Stimulated activated CD4-positive, alpha-beta T cell treated with anti-CD3 and anti-CD28 coated beads, Interleukin-4, amount 100 ng/mL, for 4 hours (primary cell): Measurements from ENCODE around the gene ARFGEF3.

Source experiments
- DNase-seq, 2 experiments: peaks; one replicate each; pipeline ENCODE4 v3.0.0-alpha.2; 2020

Gene ARFGEF3

GRCh38 chr6:138162111-138162954 lies 594 bp downstream of the ARFGEF3 start:
- peak in 1 of 2 experiments; percentile 4 for DNase-seq

DNA sequence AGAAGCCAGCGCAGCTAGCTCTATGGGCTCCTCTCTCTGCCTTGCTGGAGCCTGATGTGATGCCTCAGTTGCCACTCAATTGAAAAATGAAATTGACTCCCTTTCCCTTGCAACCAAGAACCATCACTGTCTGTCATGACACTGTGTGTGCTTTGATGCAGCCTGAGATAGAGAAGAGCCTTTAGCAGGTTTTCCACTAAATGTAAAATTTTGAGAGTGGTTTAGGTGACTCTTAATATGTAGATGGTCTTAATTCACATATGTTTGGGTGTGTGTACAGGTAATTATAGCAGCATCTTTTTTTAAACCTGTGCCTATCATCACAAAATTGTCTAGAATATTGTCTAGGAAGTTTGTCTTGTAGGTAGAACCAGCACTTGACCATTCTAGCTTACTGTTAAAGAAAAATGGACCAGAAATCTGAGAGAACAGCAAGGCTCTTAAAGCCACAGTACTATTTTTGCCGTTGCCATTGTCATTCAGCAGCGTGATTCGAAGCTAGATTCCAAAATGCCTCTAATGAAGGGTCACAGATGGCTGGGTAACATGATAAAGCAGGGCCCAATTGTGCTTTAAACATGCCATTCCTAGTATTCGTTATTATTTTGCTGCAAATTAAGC lies 1.3 kb downstream of the ARFGEF3 start:
- no peak for DNase-seq

DNA sequence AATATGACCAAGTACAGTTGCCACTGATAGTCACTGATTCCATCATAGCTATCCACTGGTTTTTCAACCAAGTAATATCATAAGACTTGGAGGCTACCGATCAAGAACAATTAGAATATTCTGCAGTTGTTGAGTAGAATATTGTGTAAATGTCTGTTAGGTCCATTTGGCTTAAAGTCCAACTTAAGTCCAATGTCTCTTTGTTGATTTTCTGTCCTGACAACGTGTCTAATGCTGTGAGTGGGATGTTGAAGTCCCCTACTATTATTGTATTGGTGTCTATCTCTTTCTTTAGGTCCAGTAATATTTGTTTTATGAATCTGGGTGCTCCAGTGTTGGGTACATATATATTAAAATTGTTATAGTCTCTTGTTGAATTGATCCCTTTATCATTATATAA lies 13.9 kb downstream of the ARFGEF3 start:
- DNase-seq: no peak

- no peak for DNase-seq
Observed at GRCh38 chr6:138176652-138177232, 15.0 kb downstream of the ARFGEF3 start.

- DNase-seq: no peak
Observed at GRCh38 chr6:138182939-138183789, 21.4 kb downstream of the ARFGEF3 start.

- no peak for DNase-seq
Observed at GRCh38 chr6:138183790-138184134, 22.0 kb downstream of the ARFGEF3 start.

DNA sequence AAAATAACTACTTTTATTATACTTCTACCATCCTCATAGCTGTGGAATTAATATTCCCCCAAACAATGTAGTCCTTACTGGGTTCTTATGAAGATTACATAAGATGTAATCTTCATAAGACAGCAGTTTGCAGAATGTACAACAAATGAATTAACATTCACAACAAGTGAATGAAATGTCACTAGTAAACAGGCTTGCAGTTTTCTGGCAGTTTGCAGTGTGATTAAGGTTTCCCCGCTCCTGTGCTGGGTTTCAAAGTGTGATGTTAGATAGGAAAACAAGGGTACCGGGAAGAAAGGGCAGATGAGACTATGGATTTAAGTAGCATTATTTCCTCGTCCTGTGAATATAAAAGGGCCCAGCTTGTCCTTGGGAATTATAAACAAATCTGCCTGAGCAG lies 22.5 kb downstream of the ARFGEF3 start:
- no peak for DNase-seq

GRCh38 chr6:138187156-138187555 lies 25.4 kb downstream of the ARFGEF3 start:
- DNase-seq: no peak

GRCh38 chr6:138188278-138188941 lies 26.7 kb downstream of the ARFGEF3 start:
- no peak for DNase-seq

DNA sequence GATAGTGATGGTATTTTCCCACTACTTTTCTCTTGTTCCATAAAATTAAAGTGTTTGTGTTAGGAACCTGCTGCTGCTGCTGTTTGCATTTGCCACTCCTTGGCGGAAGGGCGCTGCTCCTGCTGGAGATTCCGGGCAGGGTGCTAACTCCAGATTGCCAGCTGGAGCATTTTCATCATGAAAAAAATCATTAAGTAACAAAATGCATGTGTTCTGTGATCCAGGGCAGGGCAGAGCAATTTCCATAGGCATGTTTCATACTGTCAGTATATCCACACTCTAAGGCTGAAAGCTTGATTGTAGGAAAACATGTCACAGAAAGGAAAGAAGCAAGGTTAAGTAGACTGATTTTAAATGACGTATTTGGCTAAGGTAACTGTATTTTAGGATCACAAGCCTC lies 32.5 kb downstream of the ARFGEF3 start:
- DNase-seq: no peak

- no peak for DNase-seq
Observed at GRCh38 chr6:138196122-138196738, 34.5 kb downstream of the ARFGEF3 start.

DNA sequence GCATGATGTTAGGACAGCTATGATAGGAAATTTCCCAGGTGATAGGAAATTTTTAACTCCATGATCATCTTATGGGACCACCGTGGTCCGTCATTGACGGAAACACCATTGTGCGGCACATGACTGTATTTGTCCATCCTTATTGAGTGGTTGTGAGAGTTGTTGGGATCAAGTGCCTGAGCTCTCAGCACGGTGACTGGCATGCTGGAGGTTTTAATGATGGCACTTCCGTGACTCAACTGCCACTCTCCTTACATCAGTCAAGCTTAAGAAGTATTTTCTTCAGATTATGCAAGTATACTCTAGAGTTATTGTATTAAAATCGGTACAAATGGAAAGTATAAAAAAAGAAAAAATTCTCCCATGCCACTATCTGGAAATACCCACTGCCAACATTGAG lies 35.8 kb downstream of the ARFGEF3 start:
- no peak for DNase-seq

DNA sequence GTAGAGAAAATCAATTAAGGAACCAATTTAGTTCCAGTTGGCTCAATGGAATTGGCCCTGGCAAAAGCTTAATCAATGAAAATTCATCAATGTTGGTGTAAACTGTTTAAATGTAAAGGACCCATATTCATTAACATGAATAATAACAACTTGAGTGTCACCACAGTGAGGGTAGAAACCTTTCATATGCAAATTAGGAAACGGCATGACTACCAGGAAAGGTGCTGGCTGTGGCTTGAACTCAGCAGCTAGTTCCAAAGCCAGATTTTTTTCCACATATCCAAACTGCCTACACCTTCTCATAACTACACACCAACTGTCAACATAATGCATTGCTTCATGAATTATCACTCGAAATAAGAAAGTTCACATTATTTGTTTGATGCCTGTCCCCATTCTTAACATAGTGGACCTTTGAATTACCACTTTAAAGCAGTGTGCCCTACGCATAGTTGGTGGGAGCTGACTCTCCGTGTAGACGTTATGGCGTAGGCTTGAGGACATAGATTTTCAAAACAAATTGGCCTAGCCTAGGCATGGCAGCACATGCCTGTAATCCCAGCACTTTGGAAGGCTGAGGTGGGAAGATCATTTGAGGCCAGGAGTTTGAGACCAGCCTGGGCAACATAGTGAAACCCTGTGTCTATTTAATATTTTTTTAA lies 36.8 kb downstream of the ARFGEF3 start:
- DNase-seq: no peak

DNA sequence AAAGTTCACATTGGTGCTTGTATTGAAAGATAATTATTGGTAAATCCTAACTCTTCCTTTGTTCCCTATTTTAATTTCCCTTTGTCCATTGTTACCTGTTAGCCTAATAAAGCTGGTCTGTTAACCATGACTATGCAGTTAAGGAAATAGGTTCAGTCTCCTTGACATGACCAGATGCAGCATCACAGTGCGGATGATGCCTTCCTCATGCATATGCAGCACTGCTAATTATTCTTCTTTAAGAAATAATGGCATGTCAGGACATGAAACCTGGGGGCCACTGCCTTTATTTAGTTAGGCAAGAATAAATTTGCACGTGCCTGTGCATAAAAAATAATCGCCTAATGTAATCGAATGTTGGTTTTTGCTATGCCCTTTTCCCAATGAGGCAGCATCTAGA lies 40.1 kb downstream of the ARFGEF3 start:
- DNase-seq: no peak

GRCh38 chr6:138203315-138203714 lies 41.6 kb downstream of the ARFGEF3 start:
- no peak for DNase-seq

- no peak for DNase-seq
Observed at GRCh38 chr6:138204303-138204702, 42.6 kb downstream of the ARFGEF3 start.

- DNase-seq: no peak
Observed at GRCh38 chr6:138204792-138205384, 43.1 kb downstream of the ARFGEF3 start.

GRCh38 chr6:138205437-138206094 lies 43.8 kb downstream of the ARFGEF3 start:
- DNase-seq: no peak

DNA sequence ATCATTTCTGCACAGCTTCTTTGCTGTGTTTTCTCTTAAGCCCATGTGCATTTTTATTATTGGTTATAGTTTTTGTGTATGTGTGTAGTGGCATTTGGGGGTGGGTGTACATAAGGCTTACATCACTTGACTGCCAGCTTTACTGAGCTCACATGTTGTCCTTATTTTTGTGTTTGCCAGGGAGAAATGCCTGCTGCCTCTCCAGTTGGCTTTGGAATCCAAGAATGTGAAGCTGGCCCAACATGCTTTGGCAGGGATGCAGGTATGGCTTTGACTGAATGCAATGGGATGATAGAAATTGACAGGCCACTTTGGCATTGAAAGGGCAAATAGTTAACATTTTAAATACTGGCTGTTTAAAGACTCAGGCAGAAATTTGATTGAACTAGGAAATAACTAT lies 45.1 kb downstream of the ARFGEF3 start:
- DNase-seq: no peak

GRCh38 chr6:138211048-138211581 lies 49.4 kb downstream of the ARFGEF3 start:
- no peak for DNase-seq
